Measurements from ENCODE around the gene CELF5. TPM values are rescaled to one million over a fixed set of nuclear protein-coding genes. Genes with fewer than 3 reads are reported as not detected.
"Not testable (repeated sequence)": the region's sequence is repeated elsewhere in the genome, so short reads cannot be mapped to it uniquely, and the experiment has no call there.

The CELF5 gene
- total and polyA plus RNA-seq, 9 donors: 0.09 to 1.6 (median 0.69) TPM

GRCh38 chr19:3342962-3343361, 118.5 kb downstream of the CELF5 start:
- H3K27me3 ChIP-seq (ENCODE audit: control insufficient read depth, insufficient read depth, low read length); H3K27ac ChIP-seq (ENCODE audit: low read length); DNase-seq; H3K36me3 ChIP-seq (ENCODE audit: control insufficient read depth, insufficient read depth, low read length); H3K4me3 ChIP-seq (ENCODE audit: low read length); H3K9me3 ChIP-seq (replicated peaks; ENCODE audit: control insufficient read depth, low read depth, low read length): not testable (repeated sequence)
- WGBS (ENCODE audit: insufficient coverage): 83% methylated on average over 8 of the region's 9 CpGs
- H3K4me1 ChIP-seq (ENCODE audit: control insufficient read depth, insufficient read depth, low read length): peaks cover 13% of the 10 kb centered on the region

- Histone ChIP-seq H3K27ac (ENCODE audit: low read length) (no peak overlapping the region), H3K4me3 (ENCODE audit: low read length) (no peak overlapping the region), H3K9me3 (replicated peaks; ENCODE audit: control insufficient read depth, low read depth, low read length) (no peaks in the 10 kb centered on the region), H3K4me1 (ENCODE audit: control insufficient read depth, insufficient read depth, low read length) (peaks cover 13% of the 10 kb centered on the region), H3K36me3 (ENCODE audit: control insufficient read depth, insufficient read depth, low read length) (no peaks in the 10 kb centered on the region), H3K27me3 (ENCODE audit: control insufficient read depth, insufficient read depth, low read length) (peaks cover 3% of the 10 kb centered on the region)
- WGBS (ENCODE audit: insufficient coverage): 64% methylated on average over 20 of the region's 26 CpGs
- peak; percentile 84 for DNase-seq
Observed at GRCh38 chr19:3343619-3344502, 119.4 kb downstream of the CELF5 start.

GRCh38 chr19:3344608-3345598, 120.4 kb downstream of the CELF5 start:
- peaks cover 4% of the 10 kb centered on the region for H3K27me3 ChIP-seq (ENCODE audit: control insufficient read depth, insufficient read depth, low read length)
- no peaks in the 10 kb centered on the region for H3K36me3 ChIP-seq (ENCODE audit: control insufficient read depth, insufficient read depth, low read length)
- H3K4me3 ChIP-seq (ENCODE audit: low read length): no peak overlapping the region
- no peak for DNase-seq
- H3K4me1 ChIP-seq (ENCODE audit: control insufficient read depth, insufficient read depth, low read length): peaks cover 13% of the 10 kb centered on the region
- no peaks in the 10 kb centered on the region for H3K9me3 ChIP-seq (replicated peaks; ENCODE audit: control insufficient read depth, low read depth, low read length)
- WGBS (ENCODE audit: insufficient coverage): 83% methylated on average over 18 of the region's 25 CpGs
- H3K27ac ChIP-seq (ENCODE audit: low read length): no peak overlapping the region

- Histone ChIP-seq H3K36me3 (ENCODE audit: control insufficient read depth, insufficient read depth, low read length) (no peaks in the 10 kb centered on the region), H3K9me3 (replicated peaks; ENCODE audit: control insufficient read depth, low read depth, low read length) (no peaks in the 10 kb centered on the region), H3K27me3 (ENCODE audit: control insufficient read depth, insufficient read depth, low read length) (peaks cover 4% of the 10 kb centered on the region), H3K4me3 (ENCODE audit: low read length) (no peak overlapping the region), H3K4me1 (ENCODE audit: control insufficient read depth, insufficient read depth, low read length) (peaks cover 13% of the 10 kb centered on the region), H3K27ac (ENCODE audit: low read length) (peak overlapping the region; percentile 20)
- 66% methylated on average over 2 of the region's 15 CpGs for WGBS (ENCODE audit: insufficient coverage)
- no peak for DNase-seq
Observed at GRCh38 chr19:3345850-3346460, 121.5 kb downstream of the CELF5 start.

Other genes starting within 250 kb of the CELF5 start
- 0.53 TPM for gene TLE6, start 247.1 kb upstream of the CELF5 start, total RNA-seq
- gene TLE6, start 247.1 kb upstream of the CELF5 start, polyA plus RNA-seq (ENCODE audit: insufficient read depth in 1 of 8, insufficient read length in 8 of 8, low replicate concordance in 1 of 8): 1 to 10 TPM in 3 of 8 donors, under 1 TPM in 5; 0.51 to 1.5 (median 0.91) TPM
- 14.2 TPM for gene TLE2, start 195.4 kb upstream of the CELF5 start, total RNA-seq
- 10 to 100 TPM; 26.9 to 48.1 (median 33.7) TPM for gene TLE2, start 195.4 kb upstream of the CELF5 start, polyA plus RNA-seq (ENCODE audit: insufficient read depth in 1 of 8, insufficient read length in 8 of 8, low replicate concordance in 1 of 8)
- gene TLE5, start 162.2 kb upstream of the CELF5 start, total RNA-seq: 245 TPM
- 100 to 1,000 TPM; 608 to 773 (median 696) TPM for gene TLE5, start 162.2 kb upstream of the CELF5 start, polyA plus RNA-seq (ENCODE audit: insufficient read depth in 1 of 8, insufficient read length in 8 of 8, low replicate concordance in 1 of 8)
- gene GNA11, start 130.3 kb upstream of the CELF5 start, total RNA-seq: 29.5 TPM
- gene GNA11, start 130.3 kb upstream of the CELF5 start, polyA plus RNA-seq (ENCODE audit: insufficient read depth in 1 of 8, insufficient read length in 8 of 8, low replicate concordance in 1 of 8): 10 to 100 TPM; 48.1 to 67.6 (median 61.1) TPM
- gene GNA15, start 88.6 kb upstream of the CELF5 start, total RNA-seq: 2.0 TPM
- gene GNA15, start 88.6 kb upstream of the CELF5 start, polyA plus RNA-seq (ENCODE audit: insufficient read depth in 1 of 8, insufficient read length in 8 of 8, low replicate concordance in 1 of 8): 1 to 10 TPM; 1.5 to 3.9 (median 2.1) TPM
- gene S1PR4, start 45.9 kb upstream of the CELF5 start, total RNA-seq: 0.58 TPM
- gene S1PR4, start 45.9 kb upstream of the CELF5 start, polyA plus RNA-seq (ENCODE audit: insufficient read depth in 1 of 8, insufficient read length in 8 of 8, low replicate concordance in 1 of 8): 1 to 10 TPM in 1 of 8 donors, under 1 TPM in 7; 0.31 to 1.0 (median 0.56) TPM
- 14.9 TPM for gene NCLN, start 38.7 kb upstream of the CELF5 start, total RNA-seq
- gene NCLN, start 38.7 kb upstream of the CELF5 start, polyA plus RNA-seq (ENCODE audit: insufficient read depth in 1 of 8, insufficient read length in 8 of 8, low replicate concordance in 1 of 8): 10 to 100 TPM; 26.4 to 37.4 (median 33.5) TPM
- 18.4 TPM for gene NFIC, start 141.9 kb downstream of the CELF5 start, total RNA-seq
- 10 to 100 TPM; 30.9 to 54.5 (median 49.5) TPM for gene NFIC, start 141.9 kb downstream of the CELF5 start, polyA plus RNA-seq (ENCODE audit: insufficient read depth in 1 of 8, insufficient read length in 8 of 8, low replicate concordance in 1 of 8)

All from muscle of leg (tissue), 11 donors.